HG02588 (cell line): Measurements from ENCODE around the gene RNF113A.
A peak's percentile ranks its signal among the peaks of the same experiment; 100 is the strongest.
"Not testable (repeated sequence)": the region's sequence is repeated elsewhere in the genome, so short reads cannot be mapped to it uniquely, and the experiment has no call there.

ENCODE experiments used
- ATAC-seq: cut with Tn5 transposase; IDR thresholded peaks from one replicate; pipeline ENCODE4 v1.9.1; 2021; ENCODE audit warnings: mild to moderate bottlenecking, moderate library complexity; ENCODE audit not compliant: unreplicated experiment

RNF113A gene

DNA sequence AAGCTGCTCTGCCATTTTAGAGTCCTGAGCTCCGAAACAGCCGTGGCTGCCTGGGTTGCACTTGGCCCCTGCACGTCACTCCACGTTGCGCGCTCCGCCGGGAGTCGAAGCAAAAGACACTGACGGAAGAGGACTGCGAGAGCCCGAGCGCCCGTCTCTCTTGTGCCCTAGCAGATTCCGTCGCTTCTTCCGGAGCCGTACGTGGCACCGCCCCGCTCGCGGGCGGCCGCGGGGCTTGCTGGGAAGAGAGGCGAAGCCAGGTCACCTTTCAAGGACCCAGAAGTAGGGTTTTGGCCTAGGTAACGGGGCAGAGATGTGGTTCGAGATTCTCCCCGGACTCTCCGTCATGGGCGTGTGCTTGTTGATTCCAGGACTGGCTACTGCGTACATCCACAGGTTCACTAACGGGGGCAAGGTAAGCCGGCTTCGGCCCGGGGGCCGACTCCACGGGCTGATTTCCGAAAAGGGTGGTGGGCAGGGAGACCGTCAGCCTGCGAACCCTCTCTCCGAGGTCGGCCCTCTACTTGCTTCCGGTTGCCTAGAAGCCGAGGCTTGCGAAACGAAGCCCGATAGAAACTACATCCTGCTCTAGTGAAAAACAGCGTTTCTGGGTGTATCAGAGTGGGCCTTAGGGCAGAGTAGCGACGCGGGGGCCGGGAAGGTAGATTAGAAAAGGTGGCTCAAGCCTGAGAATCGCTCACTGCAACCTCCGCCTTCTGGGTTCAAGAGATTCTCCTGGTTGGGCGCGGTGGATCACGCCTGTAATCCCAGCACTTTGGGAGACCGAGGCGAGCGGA lies at the start of gene RNF113A, which contains the start of gene NDUFA1:
RNF113A (minus strand) TSS at position 135 of the 797 bp plus-strand sequence; CDS start at position 15, 120 bp downstream.
NDUFA1 (plus strand) TSS at position 234 of the 797 bp plus-strand sequence; CDS start at position 314, 80 bp downstream.
- peak; percentile 90 for ATAC-seq

DNA sequence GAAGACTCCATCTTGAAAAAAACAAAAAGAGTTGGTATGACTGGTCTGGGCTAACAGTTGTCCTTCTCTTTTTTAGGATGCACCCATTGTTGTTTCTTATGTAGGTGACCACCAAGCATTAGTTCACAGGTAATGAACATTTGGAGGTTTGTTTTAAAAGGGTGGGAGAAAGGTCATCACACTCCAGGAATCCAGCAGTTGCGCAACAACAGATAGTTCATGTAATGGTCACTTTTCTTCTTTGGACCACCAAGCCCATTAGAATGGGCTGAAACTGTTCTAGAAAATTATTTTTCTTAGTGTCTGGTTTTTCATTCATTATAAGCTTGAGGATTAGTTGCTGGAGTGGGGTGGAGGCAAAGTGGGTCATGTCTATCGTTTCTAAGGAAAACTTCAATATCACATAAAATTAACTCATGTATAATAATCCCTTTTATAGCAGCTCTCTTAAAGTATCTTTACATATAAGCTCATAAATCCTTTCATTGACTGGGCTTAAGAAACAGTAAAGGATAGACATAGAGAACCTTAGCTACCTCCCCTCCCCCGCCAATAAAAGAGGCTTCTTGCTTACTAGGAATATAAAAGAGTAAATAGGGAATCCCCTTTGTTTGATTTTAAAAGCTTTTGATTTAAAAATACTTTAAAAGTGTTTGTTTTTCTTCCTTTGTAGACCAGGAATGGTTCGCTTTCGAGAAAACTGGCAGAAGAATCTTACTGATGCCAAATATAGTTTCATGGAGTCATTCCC lies 48.5 kb upstream of the RNF113A start:
- ATAC-seq, result no peak

DNA sequence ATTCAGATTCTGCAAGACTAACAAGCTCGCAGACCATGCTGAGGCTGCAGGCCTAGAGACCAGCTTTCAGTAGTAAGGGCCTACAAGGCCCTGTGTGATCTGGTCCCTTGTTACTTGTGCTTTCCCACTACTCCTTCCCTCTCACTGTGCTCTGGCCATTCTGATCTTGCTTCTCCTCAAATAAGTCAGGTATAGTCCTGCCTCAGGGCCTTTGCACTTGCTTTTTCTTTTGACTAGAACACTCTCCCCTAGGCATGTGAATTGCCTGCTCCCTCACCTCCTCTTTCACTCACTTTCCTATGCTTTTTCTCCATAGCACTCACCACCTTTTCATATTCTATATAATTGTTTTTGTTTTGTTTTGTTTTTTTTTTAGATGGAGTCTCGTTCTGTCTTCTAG lies 46.3 kb upstream of the RNF113A start:
- no peak for ATAC-seq

DNA sequence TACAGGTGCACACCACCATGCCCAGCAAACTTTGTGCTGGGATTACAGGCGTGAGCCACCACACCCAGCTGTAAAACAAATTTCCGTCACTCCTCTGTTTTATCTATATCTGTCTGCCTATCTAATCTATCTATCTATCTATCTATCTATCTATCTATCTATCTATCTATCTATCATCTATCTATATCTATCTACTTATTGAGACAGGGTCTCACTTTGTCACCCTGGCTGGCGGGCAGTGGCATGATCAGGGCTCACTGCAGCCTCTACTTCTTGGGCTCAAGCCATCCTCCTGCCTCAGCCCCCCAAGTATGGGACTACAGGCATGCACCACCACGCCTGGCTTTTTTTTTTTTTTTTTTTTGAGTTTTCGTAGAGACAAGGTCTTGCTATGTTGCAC lies 44.8 kb upstream of the RNF113A start:
- ATAC-seq, result no peak

DNA sequence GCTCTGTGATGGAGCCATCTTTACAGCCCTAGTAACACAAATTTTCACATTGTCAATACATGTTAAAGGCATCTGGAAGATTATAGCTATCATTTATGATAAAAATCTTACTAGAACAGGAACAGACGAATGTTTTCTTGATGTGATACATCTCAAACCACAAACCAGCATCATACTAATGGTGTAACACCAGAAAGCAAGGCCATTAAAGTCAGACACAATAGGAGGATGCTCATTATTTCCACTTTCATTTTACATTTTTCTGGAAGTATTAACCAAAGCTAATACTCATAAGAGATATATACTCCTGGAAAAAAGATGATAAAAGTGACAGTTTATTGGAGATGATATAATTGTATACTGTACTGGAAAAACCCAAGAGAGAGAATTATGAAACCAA lies 29.4 kb upstream of the RNF113A start:
- no peak for ATAC-seq

DNA sequence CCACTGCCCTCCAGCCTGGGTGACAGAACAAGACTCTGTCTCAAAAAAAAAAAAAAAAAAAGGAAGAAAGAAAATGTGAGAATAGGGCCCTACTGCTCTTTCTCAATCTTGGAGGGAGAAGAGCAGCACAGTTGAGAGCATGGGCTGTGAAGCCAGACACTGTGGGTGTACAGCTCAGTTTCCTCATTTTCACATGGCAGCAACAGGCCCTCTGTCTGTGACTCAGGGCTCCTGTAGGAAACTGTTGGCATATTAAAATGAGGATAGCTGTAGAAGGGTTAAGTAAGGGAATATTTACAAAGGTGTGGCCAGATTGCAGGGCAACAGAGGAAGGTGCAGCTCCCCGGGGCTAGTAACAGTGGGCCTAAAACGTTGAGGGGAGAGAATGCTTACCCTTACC lies 27.6 kb upstream of the RNF113A start:
- ATAC-seq, result no peak

DNA sequence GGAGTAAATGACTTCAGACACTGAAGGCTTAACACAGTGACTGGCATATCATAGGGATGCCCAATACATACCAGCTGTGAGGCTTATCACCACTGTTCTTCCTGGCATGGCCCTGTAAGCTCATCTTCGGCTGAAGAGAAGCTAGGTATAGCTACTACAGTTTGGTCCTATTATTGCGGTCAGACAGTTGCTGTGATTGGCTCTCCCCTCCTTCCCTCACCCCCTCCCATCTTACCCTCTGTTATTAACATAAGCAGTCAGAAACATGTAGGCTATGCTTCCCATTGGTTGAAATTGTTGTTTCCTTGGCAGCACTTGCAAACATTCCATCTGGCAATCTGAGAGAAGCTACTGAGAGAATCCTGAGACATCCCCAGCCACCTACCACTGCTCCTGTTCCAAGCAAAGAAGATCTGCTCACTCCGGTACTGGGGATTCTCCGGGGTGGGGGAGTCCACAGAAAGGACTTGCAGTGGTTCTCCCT lies 24.4 kb upstream of the RNF113A start, which contains the start of gene AKAP14:
AKAP14 (plus strand) TSS at position 51 of the 484 bp plus-strand sequence. CDS start 7,331 bp downstream, outside the sequence.
- ATAC-seq, result no peak

DNA sequence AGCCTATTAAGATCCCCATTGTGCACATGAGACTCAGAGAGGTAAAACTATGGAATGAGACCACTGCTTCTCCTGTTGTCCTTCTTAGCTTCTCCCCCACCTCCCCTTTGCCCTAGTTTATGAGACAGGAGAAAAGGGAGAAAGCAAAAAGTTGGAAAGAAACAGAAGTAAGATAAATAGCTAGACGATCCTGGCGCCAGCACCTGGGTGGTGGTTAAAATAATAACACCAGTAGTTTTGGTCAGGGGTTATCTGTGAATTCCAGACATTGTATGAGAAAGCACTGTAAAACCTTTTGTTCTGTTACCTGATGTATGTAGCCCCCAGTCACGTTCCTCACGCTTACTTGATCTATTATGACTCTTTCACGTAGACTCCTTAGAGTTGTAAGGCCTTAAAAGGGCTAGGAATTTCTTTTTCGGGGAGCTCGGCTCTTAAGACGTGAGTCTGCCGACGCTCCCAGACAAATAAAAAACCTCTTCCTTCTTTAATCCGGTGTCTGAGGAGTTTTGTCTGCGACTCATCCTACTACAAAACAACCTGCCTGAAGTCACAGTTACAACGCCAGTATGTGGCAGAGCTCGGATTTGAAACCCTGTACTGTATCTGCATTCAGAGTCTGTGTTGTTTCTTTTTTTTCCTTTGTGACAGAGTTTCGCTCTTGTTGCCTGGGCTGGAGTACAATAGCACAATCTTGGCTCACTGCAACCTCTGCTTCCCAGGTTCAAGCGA lies 20.6 kb upstream of the RNF113A start:
- not testable (repeated sequence) for ATAC-seq

DNA sequence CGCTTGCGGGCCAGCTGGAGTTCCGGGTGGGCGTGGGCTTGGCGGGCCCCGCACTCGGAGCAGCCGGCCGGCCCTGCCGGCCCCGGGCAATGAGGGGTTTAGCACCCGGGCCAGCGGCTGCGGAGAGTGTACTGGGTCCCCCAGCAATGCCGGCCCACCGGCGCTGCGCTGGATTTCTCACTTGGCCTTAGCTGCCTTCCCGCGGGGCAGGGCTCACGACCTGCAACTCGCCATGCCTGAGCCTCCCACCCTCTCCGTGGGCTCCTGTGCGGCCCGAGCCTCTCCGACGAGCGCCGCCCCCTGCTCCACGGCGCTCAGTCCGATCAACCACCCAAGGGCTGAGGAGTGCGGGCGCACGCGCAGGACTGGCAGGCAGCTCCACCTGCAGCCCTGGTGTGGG lies 19.1 kb upstream of the RNF113A start:
- ATAC-seq, result not testable (repeated sequence)

DNA sequence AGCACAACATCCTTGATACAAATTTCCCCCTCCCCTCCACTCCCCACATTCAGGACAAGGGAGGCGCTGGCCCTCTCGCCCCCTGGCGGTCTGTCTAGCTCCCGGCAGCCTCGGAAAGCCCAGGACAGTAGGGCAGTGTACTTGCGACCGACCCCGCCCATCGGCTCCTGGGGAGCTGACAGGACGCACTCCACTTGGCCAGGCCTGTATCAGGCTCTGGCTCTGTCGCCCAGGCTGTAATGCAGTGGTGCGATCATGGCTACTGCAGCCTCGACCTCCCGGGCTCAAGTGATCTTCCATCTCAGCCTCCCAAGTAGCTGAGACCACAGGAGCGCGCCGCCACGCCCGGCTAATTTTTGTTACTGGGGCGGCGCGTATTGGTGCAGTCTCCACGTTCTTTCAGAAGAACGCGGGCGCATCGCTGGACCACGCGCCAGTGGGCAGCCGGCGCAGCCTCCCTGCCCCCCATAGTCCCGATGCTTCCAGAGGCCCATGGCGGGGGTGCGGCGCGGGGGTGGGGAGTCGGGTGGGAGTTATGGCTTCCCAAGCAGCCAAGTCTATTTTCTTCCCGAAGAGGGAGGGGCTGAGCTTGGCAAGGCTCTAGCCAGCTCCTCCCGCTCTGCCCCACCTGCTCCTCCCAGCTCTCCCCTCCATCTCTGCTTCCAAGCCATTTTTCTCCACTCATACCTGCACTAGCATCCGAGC lies 16.3 kb upstream of the RNF113A start:
- ATAC-seq, result peak; percentile 80

DNA sequence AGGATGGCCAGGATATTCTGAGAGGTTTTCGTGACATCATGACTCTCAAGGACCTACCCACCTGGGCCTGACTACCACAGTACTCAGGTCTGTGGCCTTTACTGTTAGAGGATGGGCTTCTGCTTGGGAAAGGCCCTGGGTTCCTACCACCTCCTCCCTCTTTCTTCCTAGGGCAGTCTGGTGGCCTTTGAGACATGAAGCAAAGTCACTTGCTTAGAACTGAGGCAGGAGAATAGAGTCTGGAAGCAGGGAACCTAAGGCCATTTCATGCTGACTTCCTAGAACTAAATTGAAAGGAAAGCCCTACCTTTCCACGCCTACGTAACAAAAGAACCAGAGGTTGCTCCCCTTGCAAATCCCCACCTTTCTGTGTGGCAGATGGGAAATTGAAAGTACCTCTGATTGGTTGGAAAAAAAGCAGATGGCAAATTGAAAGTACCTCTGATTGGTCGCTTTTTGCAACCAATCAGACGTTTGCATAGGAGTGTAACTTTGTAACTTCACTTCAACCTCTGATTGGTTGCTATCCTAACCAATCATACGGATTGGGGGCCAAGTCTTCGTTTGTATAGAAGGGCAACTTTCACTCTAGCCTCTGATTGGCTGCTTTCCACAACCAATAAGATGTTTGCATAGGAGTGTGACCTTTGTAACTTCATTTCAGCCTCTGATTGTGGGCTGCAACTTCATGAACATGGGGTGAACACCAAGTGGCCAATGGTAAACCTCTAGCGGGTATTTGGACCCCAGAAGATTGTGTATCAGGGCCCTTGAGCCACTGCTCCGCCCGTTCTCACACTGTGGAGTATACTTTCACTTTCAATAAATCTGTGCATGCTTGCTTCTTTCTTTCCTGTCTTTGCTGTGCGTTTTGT lies 14.3 kb upstream of the RNF113A start:
- ATAC-seq, result no peak

DNA sequence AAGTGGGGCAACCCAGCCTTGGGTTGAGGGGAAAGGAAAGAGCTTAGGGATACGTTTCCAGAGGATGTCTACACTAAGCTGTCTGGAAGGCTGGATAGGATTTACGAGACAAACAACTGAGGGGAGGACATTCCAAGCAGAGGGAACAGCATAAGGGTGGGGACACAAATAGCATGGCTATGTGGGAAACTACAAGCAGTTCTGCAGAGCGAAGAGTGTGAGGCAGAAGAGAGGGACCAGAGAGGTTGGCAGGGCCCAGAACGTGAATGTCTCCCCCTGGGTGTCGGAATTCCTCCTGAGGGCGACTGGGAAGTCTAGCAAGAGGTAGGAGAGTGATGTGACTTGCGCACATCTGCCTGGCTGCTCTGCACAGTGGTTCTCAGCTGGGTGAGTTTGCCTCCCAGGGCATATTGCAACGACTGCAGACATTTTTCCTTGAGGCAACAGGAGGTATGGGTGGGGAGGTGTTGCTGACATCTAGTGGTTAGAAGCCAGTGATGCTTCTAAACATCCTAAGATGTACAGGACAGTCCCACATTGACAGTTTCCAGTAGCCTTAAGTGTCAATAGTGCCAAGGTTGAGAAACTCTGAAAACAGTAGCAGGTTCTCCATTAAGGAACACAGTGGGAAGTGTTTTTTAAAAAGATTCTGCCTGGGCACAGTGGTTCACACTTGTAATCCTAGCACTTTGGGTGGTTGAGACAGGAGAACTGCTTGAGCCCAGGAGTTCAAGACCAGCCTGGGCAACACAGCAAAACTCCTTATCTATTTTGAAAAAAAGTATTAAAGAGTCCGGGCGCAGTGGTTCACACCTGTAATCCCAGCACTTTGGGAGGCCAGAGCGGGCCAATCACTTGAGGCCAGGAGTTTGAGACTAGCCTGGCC lies 9.3 kb upstream of the RNF113A start:
- ATAC-seq, result peak; percentile 79

DNA sequence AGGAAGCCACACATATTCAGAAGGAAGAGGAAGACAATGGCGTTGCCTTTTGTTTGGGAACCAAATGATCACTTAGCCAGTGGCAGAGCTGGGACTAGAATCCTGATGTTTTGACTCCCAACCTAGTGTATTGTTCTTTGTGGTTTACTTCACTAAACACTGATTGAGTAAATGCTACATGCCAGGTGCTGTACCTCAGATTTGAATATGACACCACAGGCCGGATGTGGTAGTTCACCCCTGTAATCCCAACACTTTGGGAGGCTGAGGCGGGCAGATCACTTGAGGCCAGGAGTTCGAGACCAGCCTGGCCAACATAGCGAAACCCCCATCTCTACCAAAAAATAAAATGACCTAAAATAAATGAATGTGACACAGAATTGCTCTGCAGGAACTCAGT lies 8.5 kb upstream of the RNF113A start:
- no peak for ATAC-seq

DNA sequence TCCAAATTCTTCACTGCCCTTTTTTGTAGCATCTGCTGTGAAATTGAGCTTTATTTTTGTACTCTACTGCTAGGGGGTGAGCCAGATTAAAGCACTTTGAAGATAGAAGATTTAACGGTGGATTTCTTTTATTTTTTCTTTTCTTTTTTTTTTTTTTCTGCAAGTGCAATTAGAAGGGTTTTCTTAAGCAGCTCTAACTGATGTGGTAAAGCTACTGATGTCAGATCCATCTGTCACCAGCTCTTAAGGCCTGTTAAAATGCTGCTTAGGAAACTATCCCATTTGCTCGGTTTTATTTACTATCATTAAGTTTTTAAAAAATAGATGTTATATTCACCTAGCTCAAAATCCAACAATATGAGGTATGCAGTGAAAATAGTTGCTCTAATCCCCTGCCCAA lies 7.2 kb upstream of the RNF113A start:
- no peak for ATAC-seq

DNA sequence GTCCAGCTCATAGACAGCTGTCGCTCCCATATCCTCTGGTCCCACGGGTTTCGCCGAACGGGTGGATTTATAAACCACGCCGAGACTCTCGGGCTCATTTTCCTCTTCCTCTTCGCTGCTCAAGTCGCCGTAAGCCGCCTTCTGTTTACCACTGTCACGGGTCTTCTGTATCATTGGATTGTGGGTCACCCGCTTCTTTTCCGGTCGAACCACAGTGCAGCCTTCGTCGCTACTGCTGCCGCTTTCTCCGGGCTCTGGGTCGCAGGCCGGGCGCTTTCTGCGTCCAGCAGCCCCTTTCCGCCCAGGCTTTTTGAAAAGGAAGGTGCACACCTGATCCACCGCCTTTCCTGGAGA lies 311 bp downstream of the RNF113A start:
- peak; percentile 31 for ATAC-seq

DNA sequence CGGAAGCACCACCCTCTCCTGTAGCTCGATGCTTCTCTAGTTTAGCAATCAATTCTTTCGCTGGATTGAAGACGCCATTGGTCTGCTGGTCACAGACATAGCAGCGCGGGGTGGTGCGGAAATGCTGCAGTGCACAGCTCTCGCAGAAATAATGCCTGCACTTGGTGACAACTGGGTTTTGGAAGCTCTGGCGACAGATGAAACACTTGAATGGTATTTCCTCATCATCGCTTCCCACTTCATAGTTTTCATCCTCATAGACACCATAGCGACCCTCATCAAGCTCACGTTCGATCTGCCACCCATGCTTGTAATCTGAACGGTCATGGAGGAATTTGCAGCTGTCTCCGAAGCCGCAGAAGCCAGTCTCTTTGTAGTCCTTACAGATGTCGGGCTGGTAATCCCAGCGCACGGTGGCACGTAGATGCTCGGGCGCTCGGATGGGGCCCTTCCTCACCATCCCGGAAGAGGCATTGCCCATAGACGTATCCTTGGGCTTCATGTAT lies 854 bp downstream of the RNF113A start:
- peak; percentile 12 for ATAC-seq

DNA sequence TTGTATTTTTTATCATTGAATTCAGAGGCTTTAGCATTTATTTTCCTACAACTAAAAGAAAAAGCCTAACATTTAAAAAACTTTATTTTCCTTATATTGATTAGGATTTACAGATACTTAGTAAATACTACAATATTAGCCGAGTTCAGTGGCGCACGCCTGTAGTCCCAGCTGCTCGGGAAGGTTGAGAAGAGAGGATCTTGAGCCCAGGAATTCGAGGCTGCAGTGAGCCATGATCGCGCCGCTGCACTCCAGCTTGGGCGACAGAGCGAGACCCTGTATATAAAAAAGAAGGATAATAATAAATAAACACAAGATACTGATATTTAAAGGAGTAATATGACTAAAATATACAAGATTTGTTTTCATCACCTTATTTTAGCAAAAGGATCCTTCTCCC lies 18.1 kb downstream of the RNF113A start:
- no peak for ATAC-seq
